C4-2B (cell line): ENCODE results near the gene GTF2IRD2.
"Not testable (repeated sequence)": the region's sequence is repeated elsewhere in the genome, so short reads cannot be mapped to it uniquely, and the experiment has no call there.

ENCODE experiments used
- ZFX ChIP-seq: fragments of 450-650 bp; IDR thresholded peaks from 2 replicates; pipeline ENCODE4 v1.6.1; 2017
- TF ChIP-seq, protein P1 (sequence below): fragments of 450-650 bp; conservative IDR thresholded peaks from 2 replicates; pipeline ENCODE4 v1.5.1; 2017; ENCODE audit warnings: mild to moderate bottlenecking

- TF ChIP-seq, protein P1, sequence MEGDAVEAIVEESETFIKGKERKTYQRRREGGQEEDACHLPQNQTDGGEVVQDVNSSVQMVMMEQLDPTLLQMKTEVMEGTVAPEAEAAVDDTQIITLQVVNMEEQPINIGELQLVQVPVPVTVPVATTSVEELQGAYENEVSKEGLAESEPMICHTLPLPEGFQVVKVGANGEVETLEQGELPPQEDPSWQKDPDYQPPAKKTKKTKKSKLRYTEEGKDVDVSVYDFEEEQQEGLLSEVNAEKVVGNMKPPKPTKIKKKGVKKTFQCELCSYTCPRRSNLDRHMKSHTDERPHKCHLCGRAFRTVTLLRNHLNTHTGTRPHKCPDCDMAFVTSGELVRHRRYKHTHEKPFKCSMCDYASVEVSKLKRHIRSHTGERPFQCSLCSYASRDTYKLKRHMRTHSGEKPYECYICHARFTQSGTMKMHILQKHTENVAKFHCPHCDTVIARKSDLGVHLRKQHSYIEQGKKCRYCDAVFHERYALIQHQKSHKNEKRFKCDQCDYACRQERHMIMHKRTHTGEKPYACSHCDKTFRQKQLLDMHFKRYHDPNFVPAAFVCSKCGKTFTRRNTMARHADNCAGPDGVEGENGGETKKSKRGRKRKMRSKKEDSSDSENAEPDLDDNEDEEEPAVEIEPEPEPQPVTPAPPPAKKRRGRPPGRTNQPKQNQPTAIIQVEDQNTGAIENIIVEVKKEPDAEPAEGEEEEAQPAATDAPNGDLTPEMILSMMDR = not testable (repeated sequence)
- not testable (repeated sequence) for TF ChIP-seq ZFX
Measured at GRCh38 chr7:74797848-74798622, 53.4 kb downstream of the GTF2IRD2 start.
